ENCODE measurements around the gene STX1A.
A peak's percentile ranks its signal among the peaks of the same experiment; 100 is the strongest.
"Not testable (repeated sequence)": the region's sequence is repeated elsewhere in the genome, so short reads cannot be mapped to it uniquely, and the experiment has no call there.

Gene STX1A

DNA sequence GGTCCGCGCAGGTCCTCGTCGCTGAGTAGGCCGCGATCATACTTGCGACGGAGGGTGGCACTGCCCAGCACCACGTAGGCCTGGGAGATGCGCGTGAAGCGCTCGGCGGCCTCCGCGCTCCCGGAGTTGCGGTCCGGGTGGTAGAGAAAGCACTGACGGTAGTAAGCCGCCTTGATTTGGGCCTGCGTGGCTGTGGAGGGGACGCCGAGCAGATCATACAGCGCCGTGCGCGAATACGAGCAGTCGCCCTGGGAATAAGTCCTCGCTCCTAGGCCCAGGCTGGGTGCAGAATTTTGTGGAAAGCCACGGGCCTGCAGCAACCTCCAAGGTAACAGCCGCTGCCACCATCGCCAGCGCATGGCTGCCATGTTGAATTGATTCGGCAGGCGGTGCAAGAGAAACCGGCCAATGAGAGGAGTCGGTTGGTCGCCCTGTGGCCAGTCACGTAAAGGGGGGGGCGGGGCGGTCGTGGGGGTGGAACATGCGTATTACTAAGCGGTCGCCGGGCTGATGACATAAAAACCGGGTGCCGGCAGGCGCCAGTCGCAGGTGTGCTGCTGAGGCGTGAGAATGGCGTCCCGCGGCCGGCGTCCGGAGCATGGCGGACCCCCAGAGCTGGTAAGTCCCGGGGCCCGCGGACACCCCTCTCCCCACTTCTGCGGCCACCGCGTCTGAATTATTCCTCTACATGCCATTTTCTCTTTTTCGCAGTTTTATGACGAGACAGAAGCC is 36.2 kb downstream of the STX1A start, which contains the start of the genes BUD23 and DNAJC30:
TSS of gene BUD23 (plus strand) at position 542 of the 732 bp plus-strand sequence. CDS start at position 571, 29 bp downstream.
TSS of gene DNAJC30 (minus strand) at position 398 of the 732 bp plus-strand sequence. CDS start at position 368, 30 bp downstream.
- DNase-seq (ENCODE audit: low read depth in 2 of 2), result peak; percentile 97 to 98

DNA sequence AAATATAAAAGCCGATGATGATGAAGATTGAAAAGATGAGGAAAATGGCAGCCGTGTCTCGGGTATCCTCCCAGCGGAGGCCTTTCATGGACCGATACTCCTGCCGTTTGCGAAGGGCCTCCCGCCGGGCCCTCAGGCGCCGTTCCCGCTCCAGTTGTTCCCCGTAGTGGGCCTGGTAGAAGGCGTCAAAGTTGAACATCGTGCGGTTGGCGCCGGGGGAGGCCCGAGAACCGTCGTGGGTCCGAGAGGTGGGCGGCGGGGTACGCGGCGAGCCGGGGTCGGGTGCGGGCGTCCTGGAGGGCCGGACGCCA is 36.8 kb downstream of the STX1A start:
- DNase-seq (ENCODE audit: low read depth in 2 of 2), result no peak

DNA sequence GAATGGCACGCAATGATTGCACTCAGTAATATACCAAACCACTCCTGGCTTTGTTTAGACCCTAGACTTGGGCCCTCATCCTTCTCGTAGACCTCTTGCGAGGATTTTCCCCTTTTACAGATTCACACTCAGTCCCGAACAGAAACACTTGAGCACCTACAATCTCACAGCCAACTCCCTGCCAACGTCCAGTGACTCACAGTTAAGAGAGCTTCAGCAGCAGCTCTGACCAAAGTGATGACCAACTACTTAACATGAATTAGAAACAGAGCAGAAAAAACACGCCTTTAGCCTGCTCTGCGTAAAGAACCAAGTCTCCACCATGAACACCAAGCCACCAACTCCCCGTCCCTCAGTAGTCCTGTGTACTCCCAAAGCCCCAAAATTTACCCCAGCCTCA is 38.4 kb downstream of the STX1A start:
- DNase-seq (ENCODE audit: low read depth in 2 of 2), result no peak

DNA sequence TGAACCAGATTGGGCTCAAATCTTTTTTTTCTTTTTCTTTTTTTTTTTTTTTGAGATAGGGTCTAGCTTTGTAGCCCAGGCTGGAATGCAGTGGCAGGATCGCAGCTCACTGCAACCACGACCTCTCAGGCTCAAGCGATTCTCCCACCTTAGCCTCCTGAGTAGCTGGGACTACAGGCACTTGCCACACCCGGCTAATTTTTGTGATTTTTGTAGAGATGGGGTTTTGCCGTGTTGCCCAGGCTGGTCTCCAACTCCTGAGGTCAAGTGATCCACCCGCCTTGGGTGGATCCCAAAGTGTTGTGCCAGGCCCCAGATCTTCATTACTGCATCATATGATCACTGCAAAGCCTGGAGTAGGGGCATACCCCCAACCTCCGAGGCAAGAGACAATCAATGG is 39.0 kb downstream of the STX1A start:
- no peak for DNase-seq (ENCODE audit: low read depth in 2 of 2)

DNA sequence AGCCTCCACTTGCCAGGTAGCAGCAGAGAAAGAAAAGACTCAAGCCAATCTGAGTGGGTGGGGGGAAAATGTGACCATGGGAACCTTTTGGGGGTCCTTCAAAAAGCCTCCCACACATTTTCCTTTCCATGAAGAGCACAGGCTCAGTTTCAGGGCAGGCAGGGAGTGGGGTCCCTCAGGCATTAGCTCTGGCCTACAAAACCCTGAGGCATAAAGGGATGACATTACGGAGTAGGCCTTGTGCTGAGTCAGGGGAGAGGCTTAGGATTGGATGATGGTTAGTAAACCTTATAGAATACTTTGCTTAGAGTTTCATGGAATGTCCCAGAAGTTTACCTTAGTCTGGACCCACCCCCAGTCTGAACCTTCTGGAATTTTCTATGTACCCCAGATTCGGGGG is 39.8 kb downstream of the STX1A start:
- DNase-seq (ENCODE audit: low read depth in 2 of 2), result no peak

DNA sequence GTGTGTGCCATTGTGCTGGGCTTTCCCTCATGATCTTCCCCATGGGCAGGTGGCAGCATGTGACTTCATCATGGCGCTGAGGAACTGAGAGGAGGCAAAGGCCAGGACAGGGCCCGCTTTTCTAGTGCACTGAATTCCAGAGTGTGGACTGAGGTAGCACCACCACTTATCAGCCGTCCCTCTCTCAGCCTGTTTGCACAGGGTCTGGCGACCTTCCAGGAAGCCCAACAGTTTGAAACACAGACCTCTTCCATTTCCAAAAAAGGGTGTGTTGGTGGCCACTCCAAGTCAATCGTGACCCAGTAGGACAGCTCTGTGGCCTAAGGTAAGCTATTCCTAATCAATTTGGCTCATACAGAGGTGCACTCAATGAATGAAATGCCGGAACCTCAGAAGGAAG is 40.6 kb downstream of the STX1A start:
- no peak for DNase-seq (ENCODE audit: low read depth in 2 of 2)

DNA sequence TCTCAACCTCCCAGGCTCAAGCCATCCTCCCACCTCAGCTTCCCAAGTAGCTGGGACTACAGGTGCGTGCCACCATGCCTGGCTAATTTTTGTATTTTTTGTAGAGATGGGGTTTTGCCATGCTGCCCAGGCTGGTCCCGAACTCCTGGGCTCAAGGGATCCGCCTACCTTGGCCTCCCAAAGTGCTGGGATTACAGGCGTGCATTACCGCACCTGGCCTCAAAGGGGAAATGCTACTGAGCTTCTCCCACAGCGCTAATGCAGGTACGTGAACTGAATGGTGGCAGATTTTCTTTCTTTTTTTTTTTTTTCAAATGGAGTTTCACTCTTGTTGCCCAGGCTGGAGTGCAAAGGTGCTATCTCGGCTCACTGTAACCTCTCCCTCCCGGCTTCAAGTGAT is 43.4 kb downstream of the STX1A start:
- not testable (repeated sequence) for DNase-seq (ENCODE audit: low read depth in 2 of 2)

DNA sequence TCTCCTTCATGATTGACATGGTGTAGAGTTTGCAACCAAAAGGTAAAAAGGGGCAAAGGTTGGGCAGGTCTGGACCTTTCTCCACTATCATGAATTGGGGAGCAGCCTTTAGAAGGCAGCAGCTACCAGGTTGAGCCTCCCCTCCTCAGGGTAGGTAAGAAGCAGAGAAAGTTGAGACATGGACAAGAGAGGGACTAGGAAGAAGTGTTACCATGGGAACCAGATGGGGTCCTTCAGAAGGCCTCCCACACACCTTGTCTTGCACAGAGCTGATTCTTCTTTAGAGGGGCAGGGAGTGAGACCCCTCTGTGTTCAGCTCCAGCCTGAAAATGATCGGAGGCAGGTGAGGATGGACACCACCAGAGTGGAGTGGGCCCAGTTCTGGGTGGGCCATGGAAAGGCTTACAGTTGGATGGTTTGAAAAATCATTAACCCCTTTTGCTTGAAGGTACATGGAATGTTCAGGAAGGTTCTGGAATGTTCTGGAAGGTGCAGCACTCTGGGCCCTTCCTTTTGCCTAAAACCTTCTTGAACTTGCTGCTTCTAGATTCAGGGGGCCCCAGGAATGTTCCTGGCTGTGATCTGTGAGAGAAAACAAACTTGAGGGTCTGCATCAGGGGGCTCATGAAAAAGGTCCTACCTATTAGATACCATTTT is 44.9 kb downstream of the STX1A start:
- no peak for DNase-seq (ENCODE audit: low read depth in 2 of 2)

DNA sequence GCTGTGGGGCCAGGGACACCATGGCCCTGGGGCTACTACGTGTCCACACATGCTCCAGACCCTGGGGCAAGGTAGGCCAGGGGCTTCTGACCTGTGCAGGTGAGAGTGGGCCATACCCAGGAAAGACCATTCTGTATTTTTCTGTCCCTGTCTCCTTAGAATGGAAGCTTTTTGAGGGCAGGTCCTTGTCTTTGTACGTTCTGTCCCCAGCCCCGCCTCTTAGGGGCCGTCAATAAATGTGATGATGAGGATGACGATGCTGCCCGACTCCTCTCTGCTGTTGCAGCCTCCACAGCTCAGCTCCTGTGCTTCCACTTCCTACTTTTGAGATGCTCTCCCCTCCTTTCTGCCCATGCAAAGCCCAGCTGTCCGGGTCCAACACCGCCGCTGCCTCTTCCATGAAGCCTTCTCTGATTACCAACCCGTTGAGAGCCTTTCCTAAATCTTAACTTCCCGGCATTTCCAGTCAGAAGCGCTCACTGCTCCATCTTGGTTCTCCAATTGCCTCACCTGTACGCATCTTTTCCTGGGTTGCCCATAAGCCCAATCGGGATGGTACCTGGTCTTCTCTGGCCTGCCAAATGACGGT is 47.5 kb downstream of the STX1A start:
- DNase-seq (ENCODE audit: low read depth in 2 of 2), result no peak

DNA sequence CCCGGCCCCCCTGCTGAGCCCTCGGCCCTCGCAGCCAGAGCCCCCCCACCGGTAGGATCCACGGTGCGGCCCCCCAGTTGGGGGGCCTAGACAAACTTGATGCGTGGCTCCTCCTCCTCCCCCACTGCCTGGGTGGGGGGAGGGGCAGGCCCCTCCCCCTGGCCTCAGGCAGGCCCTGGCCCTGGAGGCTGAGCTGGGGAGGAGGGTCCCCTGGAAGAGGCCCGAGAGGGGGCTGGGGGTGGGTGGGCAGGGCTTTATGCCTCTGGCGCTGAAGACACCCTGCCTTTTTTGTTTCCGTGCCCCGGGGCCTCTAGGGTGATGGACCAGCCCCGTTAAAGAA is 48.2 kb downstream of the STX1A start:
- no peak for DNase-seq (ENCODE audit: low read depth in 2 of 2)

DNA sequence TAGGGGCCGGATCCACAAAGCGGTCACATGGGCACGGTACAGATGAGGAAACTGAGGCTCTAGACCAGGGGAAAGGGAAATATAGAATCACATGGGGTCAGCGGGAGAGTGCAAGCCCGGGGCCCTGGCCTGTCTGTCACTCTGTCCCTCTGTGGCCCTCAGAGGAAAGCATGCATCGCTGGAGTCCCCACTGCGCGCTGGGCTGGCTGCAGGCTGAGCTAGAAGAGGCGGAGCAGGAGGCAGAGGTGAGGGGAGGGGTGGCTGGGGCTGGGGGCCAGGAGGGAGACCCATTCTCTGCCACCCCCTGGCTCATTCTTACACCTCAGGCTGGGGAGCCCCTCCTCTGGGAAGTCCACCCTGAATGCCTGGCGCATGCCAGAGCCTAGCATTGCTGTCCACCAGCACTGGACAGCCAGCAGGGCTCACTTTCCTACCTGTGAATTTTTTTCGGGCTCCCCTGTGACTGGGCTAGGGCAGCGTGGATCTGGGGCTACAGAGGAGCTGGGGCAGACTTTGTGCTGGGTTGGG is 49.5 kb downstream of the STX1A start:
- DNase-seq (ENCODE audit: low read depth in 2 of 2), result no peak

DNA sequence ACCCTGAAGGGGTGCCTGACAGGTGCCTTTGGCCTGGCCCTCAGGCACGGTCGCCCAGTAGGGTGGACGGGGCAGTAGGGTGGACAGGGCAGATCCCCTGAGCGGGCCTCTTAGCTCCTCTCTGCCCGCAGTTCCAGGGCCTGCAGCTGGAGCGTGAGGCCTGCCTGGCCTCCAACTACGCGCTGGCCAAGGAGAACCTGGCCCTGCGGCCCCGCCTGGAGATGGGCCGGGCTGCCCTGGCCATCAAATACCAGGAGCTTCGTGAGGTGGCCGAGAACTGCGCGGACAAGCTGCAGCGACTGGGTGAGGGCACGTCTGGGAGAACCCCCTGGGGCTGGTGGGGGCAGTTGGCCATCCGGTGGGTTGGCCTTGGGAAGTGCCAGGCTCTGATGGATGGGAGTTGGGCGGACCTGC is 50.2 kb downstream of the STX1A start:
- no peak for DNase-seq (ENCODE audit: low read depth in 2 of 2)

DNA sequence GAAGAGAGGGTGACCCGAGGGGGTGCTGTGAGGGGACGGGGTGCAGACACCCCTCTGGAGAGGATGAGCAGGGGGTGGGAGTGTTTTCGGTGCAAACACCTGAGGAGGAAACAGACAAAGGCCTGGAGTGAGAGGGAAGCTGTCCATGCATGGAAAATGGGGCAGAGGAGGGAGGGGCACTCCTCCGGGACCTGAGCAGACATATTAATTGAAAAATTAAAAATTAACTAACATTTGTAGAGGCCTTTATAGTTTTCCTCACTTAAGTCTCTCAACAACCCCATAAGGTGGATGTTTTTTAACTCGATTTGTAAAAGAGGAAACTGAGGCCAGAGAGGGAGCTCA is 50.6 kb downstream of the STX1A start:
- no peak for DNase-seq (ENCODE audit: low read depth in 2 of 2)

DNA sequence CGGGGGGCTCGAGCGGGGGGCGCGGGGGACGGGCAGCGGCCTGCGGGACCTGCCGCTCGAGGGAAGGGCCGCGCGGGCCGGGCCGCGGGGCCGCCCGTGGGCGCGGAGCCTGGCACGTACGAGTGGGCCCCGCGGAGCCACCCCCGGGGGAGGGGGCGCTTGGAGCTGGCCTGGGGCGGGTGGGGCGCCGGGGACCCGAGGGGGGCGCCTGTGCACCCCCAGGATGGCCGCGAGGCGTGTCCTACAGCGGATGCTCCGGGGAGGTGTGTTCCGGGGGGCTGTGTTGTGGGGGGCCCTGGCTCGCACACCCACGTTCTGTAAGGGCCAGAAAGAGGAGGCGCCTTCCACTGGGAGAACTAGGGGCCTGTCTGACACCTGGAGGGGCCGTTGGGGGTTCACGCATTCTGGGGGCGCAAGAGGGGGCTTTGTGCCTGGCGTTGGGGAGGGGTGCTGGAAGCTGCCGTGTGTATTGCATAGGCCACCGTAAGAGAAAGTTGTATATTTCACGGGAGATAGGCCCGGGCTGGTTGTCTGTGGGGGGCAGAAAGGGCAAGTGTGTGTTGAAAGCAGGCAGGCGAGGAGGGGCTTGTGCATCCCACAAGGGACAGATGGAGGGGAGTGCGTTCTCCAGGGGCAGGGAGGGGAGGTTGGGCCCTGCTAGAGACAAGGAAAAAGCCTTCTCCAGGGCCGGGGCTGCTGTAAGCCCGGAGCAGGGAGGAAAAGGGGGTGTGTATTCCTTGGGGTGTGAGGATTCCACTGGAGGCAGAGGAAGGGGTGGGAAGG is 51.2 kb downstream of the STX1A start:
- DNase-seq (ENCODE audit: low read depth in 2 of 2), result no peak

DNA sequence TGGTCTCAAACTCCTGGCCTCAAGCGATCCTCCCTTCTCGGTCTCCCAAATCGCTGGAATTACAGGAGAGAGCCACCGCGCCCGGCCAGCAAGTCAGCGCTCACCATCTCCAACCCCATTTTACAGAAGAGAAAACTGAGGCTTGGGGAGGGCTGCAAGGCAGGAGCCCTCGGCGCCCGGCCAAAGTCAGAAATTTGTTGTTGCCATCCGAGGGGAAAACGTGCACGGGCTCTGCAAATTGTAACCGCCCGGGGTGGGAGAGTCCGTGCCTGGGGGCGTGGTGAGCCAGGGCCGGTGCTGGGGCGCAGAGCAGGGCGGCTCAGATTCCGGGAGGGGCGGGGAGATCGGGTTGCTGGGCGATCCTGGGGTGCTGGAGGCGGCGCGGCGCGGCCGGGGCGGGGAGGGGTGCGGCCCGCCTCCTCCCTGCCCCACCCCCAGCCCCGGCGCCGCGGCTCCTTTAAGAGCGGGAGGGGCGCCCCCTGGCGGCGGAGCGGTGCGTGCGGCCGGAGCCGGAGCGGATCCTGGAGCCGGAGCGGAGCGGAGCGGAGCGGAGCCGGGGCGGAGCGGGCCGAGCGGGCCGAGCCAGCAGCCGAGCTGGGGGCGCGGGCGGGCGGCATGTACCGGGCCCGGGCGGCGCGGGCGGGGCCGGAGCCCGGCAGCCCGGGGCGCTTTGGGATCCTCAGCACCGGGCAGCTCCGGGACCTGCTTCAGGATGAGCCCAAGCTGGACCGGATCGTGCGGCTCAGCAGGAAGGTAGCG is 51.9 kb downstream of the STX1A start, which contains the start of gene VPS37D:
TSS of gene VPS37D (plus strand) at position 488 of the 759 bp plus-strand sequence. CDS start at position 616, 128 bp downstream.
- DNase-seq (ENCODE audit: low read depth in 2 of 2), result peak; percentile 88 to 93

DNA sequence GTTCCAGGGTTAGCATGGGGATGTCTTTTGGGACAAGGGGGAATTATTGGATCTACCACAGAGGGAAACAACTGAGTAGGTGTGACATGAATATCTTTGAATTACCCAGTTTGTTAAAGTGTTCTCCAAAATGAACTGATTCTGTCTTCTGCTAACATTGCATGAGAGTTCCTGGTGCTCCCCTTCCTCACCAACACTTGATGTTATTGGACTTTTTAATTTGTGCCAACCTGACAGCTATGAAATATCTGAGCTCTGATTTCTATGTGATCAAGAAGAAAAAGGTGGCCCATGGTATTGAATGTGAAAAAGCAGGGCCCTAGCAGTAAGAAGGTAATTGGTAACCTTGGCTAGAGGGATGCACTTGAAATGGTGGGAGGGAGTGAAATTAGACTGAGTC is 56.4 kb downstream of the STX1A start:
- DNase-seq (ENCODE audit: low read depth in 2 of 2), result no peak

DNA sequence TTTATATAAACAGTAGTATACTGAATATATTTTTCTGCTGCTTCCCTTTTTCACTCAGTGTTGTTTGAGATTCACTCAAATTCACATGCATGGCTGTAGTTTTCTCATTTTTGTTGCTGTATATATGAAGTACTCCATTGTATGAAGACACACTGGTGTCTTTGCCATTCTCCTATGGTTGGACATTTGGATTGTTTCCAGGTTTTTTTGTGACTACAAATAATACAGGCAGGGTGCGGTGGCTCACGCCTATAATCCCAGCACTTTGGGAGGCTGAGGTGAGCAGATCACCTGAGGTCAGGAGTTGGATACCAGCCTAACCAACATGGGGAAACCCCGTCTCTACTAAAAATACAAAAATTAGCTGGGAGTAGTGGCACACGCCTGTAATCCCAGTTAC is 58.9 kb downstream of the STX1A start:
- DNase-seq (ENCODE audit: low read depth in 2 of 2), result not testable (repeated sequence)

DNA sequence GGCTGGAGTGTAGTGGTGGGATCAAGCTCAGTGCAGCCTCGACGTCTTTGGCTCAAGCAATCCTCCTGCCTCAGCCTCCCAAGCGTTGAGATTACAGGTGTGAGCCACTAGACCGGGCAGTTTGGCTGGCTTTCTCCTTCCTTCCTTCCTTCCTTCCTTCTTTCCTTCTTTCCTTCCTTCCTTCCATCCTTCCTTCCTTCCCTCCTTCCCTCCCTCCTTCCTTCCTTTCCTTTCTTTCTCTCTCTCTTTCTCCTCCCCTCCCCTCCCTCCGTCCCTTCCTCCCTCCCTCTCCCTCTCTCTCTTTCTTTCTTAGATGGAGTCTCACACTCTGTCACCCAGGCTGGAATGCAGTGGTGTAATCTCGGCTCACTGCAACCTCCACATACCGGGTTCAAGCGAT is 59.5 kb downstream of the STX1A start:
- no peak for DNase-seq (ENCODE audit: low read depth in 2 of 2)

DNA sequence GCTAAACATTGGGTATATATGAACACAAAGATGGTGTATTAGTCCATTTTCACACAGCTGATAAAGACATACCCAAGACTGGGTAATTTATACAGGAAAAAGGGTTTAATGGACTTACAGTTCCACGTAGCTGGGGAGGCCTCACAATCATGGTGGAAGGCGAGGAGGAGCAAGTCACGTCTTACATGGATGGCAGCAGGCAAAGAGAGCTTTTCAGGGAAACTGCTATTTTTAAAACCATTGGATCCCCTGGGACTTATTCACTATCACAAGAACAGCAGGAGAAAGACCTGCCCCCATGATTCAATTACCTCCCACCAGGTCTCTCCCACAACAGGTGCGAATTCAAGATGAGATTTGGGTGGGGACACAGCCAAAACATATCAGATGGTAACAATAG is 64.2 kb downstream of the STX1A start:
- not testable (repeated sequence) for DNase-seq (ENCODE audit: low read depth in 2 of 2)

DNA sequence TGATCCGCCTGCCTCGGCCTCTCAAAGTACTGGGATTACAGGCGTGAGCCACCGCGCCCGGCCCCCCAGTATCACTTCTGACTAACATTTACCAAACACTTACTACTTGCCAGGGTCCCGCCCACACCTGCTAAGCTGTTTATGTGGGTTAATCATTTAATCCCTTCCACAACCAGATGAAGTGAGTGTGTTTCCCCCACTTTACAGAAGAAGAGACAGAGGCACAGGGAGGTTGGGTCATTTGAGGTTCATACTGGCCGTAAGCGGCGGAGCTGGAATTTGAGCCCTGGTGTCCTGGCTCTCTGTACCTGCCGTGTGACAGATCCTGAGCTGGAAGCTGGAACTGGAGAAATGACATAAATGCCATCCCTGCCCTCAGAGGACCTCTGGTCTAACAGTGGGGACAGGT is 66.9 kb downstream of the STX1A start:
- DNase-seq (ENCODE audit: low read depth in 2 of 2), result no peak

DNA sequence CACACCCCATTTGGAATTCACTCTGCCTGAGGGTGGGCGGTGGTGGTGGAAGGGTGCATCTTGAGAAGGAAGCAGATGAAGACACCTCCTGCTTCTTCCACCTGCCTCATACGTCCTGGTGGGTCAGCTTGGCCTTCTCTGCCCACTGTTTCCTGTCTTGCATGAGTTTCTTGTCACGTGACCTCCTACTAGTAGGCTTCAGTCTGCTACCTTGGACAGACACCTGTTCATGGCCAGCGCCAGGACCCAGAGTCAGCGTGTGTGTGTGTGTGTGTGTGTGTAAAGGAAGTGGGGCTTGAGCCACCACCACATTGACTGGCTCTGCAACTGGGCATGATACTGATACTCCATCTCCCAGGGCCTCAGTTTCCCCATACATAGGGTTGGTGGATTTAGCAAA is 68.9 kb downstream of the STX1A start:
- no peak for DNase-seq (ENCODE audit: low read depth in 2 of 2)

All from activated CD4-positive, alpha-beta T cell treated with anti-CD3 and anti-CD28 coated beads for 24 hours (primary cell).